Bronchial epithelial cell (primary cell): ENCODE data around the gene CDC42BPG. TPM values are rescaled to one million over a fixed set of nuclear protein-coding genes. Genes with fewer than 3 reads are reported as not detected.
A peak's percentile ranks its signal among the peaks of the same experiment; 100 is the strongest.

Experiments
- DNase-seq: peaks from one replicate; pipeline ENCODE4 v3.0.0-alpha.2; 2010; ENCODE audit warnings: low read depth
- FAIRE-seq: peaks from 2 replicates; lab custom pipeline; 2011; peaks lifted over from hg19 to GRCh38; lab: Jason Lieb, UNC
- H3K27me3 ChIP-seq: 2 replicates; pipeline ENCODE4 v1.5.1; 2011; ENCODE audit warnings: low read length; ENCODE audit not compliant: control insufficient read depth, insufficient read depth
- H3K36me3 ChIP-seq: 2 replicates; pipeline ENCODE4 v1.5.1; 2011; ENCODE audit warnings: low read length; ENCODE audit not compliant: control insufficient read depth, insufficient read depth
- H3K4me3 ChIP-seq: 2 replicates; pipeline ENCODE4 v1.5.1; 2011; ENCODE audit warnings: mild to moderate bottlenecking, low read depth, low read length, control low read depth
- CTCF ChIP-seq: IDR thresholded peaks from 2 replicates; pipeline ENCODE4 v1.5.1; 2011; ENCODE audit warnings: mild to moderate bottlenecking, moderate library complexity, low read length, control low read depth, inconsistent platforms; ENCODE audit not compliant: insufficient read depth, severe bottlenecking
- total RNA-seq: library from RNA; depleted of rRNA; stranded (reverse); fragments of >200 nt; gene quantifications from 2 replicates; pipeline ENCODE4 v1.2.1, GENCODE V29; 2014

Gene CDC42BPG
- total RNA-seq, 1 donor from 2014 or later = 16.6 TPM

GRCh38 chr11:64872790-64873488 lies 28.5 kb upstream of the CDC42BPG start:
- FAIRE-seq = no peak
- TF ChIP-seq CTCF = no peak
- Histone ChIP-seq H3K27me3 (no peaks in the 10 kb centered on the region), H3K36me3 (peaks cover 16% of the 10 kb centered on the region), H3K4me3 (no peak overlapping the region)
- no peak for DNase-seq

GRCh38 chr11:64871492-64871891 lies 27.0 kb upstream of the CDC42BPG start:
- H3K27me3 ChIP-seq = no peaks in the 10 kb centered on the region
- DNase-seq = no peak
- no peak overlapping the region for H3K4me3 ChIP-seq
- no peak for TF ChIP-seq CTCF
- peaks cover 17% of the 10 kb centered on the region for H3K36me3 ChIP-seq
- FAIRE-seq = no peak

- no peak for DNase-seq
- Histone ChIP-seq H3K4me3 (no peak overlapping the region), H3K36me3 (peaks cover 17% of the 10 kb centered on the region), H3K27me3 (no peaks in the 10 kb centered on the region)
- no peak for FAIRE-seq
- no peak for TF ChIP-seq CTCF
Observed at GRCh38 chr11:64870893-64871466, 26.5 kb upstream of the CDC42BPG start.

- no peak overlapping the region for H3K4me3 ChIP-seq
- no peak for TF ChIP-seq CTCF
- peaks cover 17% of the 10 kb centered on the region for H3K36me3 ChIP-seq
- no peaks in the 10 kb centered on the region for H3K27me3 ChIP-seq
- DNase-seq = peak; percentile 57
- no peak for FAIRE-seq
Observed at GRCh38 chr11:64870176-64870892, 25.9 kb upstream of the CDC42BPG start.

- FAIRE-seq (no peak), DNase-seq (no peak)
- peaks cover 15% of the 10 kb centered on the region for H3K36me3 ChIP-seq
- no peaks in the 10 kb centered on the region for H3K27me3 ChIP-seq
- peak; percentile 24 for TF ChIP-seq CTCF
- no peak overlapping the region for H3K4me3 ChIP-seq
Observed at GRCh38 chr11:64869571-64870175, 25.2 kb upstream of the CDC42BPG start.
